Measurements from ENCODE around the gene PRDM15.

- no peak for TF ChIP-seq CTCF (conservative IDR thresholded peaks at IDR 0.05; ENCODE audit: low read length)
- no peak for TF ChIP-seq EZH2phosphoT487 (IDR thresholded peaks at IDR 0.05; ENCODE audit: borderline replicate concordance, low read depth, low read length)
These were observed 112.9 kb downstream of the PRDM15 start for GRCh38 chr21:41765973-41766882.
